Mammary epithelial cell (primary cell): ENCODE measurements around the gene STOML1.

Source experiments
- CTCF ChIP-seq, 2 donors: IDR thresholded peaks in 1 of 2; conservative IDR thresholded peaks in 1 of 2; 2 replicates each; pipeline ENCODE4 v1.5.1; 2011 to 2012; ENCODE audit warnings: inconsistent platforms in 2 of 2, low read length in 2 of 2, mild to moderate bottlenecking in 2 of 2, control low read depth in 1 of 2, low read depth in 1 of 2; ENCODE audit not compliant: insufficient read depth in 1 of 2; ENCODE audit errors: extremely low read depth in 1 of 2
- EZH2 ChIP-seq: IDR thresholded peaks from 2 replicates; pipeline ENCODE4 v1.6.1; 2012; ENCODE audit warnings: low read length, inconsistent platforms, borderline replicate concordance

GRCh38 chr15:73981761-73982221 lies 10.3 kb downstream of the STOML1 start:
- no peak for TF ChIP-seq CTCF (conservative IDR thresholded peaks at IDR 0.05 in 1 of 2, IDR thresholded peaks at IDR 0.05 in 1 of 2; ENCODE audit: extremely low read depth in 1 of 2, insufficient read depth in 1 of 2, low read depth in 1 of 2, low read length in 2 of 2)
- no peak for TF ChIP-seq EZH2
